Coronary artery (tissue), 2 donors: ENCODE data around the gene INSIG2.

ENCODE experiments used
- DNase-seq: peaks from one replicate; pipeline ENCODE4 v3.0.0-alpha.2; 2017; ENCODE audit warnings: low spot score
- H3K27ac ChIP-seq, 2 donors: fragments of 200-600 bp; sonication (generic); one replicate each; pipeline ENCODE4 v1.5.1; 2016 to 2019
- H3K4me3 ChIP-seq: fragments of 200-600 bp; sonication (generic); 2 replicates; pipeline ENCODE4 v1.5.1; 2016; ENCODE audit warnings: mild to moderate bottlenecking, moderate library complexity
- TF ChIP-seq, protein P1 (sequence below): fragments of 200-600 bp; sonication (generic); IDR thresholded peaks from one replicate; pipeline ENCODE4 v1.5.1; 2019; ENCODE audit warnings: antibody characterized with exemption

INSIG2 gene

DNA sequence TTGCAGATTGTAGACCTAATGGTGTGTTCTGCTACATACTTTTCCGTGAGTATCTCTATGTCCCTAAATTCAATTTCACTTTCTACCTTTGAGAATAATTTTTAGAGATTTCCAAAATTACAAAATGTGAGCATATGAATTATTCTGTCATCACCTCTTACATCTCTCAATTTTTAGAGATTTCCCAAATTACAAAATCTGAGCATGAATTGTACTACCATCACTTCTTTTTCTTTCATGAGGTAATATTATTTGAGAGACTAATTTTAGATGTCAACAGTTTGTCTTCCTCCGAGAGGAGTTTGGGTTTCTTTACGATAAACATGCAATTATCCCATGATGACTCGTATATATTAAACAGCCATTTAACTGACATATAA lies 32.1 kb downstream of the INSIG2 start:
- H3K4me3 ChIP-seq = no peak overlapping the region
- no peak for DNase-seq
- TF ChIP-seq, protein P1, sequence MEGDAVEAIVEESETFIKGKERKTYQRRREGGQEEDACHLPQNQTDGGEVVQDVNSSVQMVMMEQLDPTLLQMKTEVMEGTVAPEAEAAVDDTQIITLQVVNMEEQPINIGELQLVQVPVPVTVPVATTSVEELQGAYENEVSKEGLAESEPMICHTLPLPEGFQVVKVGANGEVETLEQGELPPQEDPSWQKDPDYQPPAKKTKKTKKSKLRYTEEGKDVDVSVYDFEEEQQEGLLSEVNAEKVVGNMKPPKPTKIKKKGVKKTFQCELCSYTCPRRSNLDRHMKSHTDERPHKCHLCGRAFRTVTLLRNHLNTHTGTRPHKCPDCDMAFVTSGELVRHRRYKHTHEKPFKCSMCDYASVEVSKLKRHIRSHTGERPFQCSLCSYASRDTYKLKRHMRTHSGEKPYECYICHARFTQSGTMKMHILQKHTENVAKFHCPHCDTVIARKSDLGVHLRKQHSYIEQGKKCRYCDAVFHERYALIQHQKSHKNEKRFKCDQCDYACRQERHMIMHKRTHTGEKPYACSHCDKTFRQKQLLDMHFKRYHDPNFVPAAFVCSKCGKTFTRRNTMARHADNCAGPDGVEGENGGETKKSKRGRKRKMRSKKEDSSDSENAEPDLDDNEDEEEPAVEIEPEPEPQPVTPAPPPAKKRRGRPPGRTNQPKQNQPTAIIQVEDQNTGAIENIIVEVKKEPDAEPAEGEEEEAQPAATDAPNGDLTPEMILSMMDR = no peak
- H3K27ac ChIP-seq = no peak overlapping the region

DNA sequence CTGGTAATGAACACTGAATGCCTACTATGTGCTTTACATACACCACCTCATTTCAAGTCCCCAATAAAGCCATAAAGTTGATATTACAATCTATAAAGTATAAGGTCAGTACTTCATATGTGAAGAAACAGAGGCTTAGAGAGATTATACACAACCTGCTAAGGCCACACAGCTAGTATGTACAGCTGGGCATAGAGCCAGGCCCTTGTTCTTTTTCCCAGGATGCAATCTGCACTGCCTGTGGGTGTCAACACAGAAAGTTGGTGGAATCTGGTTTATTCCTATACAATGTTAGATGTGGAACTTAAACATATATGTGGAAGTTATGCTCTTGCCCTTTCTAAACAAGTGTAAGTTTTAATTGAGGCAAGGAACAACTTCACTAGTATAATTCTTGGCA lies 32.8 kb downstream of the INSIG2 start:
- H3K4me3 ChIP-seq = no peak overlapping the region
- DNase-seq = no peak
- no peak overlapping the region for H3K27ac ChIP-seq
- TF ChIP-seq, protein P1 = no peak

DNA sequence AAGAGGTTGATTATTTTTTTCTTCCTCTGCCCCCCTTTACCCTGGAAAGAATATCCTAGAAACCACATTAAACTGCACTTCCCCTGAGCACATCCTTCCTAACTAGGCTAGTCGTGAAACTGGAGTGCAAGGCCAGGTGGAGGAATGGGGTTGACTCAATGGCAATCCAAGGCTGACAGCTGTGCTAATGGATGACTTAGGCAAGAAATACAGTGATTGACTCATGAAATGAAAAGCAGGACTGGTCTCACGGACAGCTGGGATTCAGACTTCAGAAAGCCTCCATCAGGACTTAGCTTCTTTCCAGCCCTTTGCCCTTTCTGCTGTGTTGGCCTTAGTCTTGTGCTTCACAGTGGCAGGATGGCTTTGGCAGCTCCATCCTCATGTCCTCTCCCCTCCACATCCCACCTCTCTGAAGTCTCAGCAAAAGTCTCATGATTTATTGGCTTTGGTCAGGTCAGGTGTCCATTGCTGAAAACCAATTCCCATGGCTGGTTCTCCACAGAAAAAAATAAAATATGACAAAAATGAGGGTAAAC lies 33.8 kb downstream of the INSIG2 start:
- TF ChIP-seq, protein P1 = no peak

DNA sequence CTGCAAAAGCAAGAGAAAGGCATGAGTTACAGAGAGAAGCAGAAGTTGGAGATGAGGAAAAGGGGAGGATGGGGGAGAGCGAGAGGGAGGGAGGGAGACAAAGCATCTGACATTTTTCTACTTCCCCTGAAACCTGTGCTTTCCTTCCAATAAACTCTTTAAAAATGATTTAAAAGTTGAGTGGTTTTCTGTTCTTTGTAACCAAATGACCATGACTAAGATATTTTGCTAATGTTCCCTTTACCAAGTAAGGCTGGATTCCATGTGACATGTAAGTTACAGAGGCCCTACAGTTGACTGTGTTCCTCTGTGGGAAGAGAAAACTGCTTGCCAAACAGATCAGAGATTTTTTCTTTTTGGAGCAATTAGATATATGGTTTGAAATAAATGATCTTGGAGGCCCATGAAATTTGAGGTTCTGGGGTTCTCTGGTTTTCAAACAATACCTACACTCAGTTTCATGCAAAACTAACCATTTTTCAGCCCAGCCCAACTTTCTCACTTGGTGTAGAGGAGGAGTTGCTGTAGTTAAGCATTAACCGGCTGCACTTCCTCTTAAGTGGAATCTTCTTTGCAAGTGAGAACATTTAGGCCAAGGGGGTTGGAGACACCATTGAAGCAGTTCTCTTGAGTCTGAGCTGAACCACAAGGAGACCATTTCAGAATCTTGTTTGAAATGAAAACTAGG lies 34.5 kb downstream of the INSIG2 start:
- H3K27ac ChIP-seq = peak overlapping the region; percentile 8 to 82
- no peak overlapping the region for H3K4me3 ChIP-seq
- TF ChIP-seq, protein P1 = no peak
- DNase-seq = no peak

More for the DNA sequence above, 33.8 kb downstream of the INSIG2 start:
- peak overlapping the region; percentile 8 to 69 for H3K27ac ChIP-seq
- H3K4me3 ChIP-seq = no peak overlapping the region
- DNase-seq = no peak

DNA sequence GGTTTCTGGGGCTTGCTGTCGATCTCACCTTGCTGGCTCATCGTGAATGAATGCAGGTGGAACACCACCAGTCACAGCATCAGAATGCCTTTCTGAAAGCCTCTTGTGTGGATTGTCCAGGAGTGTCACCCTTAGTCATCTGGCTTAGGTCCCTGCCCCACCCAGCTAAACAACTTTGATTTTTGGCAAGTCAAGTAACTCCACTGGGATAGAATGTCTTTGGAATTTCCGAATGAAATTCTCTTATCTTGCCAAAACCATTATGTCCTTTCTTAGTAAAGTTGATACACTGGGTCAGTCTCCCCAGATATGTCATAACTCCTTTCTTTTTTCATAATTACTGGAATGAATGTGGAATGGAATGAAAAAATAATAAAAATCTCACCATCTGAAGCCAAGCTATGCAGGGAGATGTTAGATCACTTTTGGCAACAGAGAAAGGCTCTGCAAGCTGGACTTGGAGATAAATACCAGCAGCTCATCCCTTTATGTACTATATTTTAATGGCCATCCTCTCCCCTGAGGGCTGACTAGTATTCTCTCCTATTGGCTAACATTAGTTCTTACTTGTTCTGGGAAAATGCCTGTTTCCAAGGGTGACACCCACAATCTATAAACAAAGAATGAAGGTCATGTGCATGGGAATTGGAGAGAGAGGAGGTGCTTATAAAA lies 35.4 kb downstream of the INSIG2 start:
- Histone ChIP-seq H3K27ac (peak overlapping the region; percentile 24 to 82), H3K4me3 (no peak overlapping the region)
- DNase-seq = no peak
- TF ChIP-seq, protein P1 = no peak

DNA sequence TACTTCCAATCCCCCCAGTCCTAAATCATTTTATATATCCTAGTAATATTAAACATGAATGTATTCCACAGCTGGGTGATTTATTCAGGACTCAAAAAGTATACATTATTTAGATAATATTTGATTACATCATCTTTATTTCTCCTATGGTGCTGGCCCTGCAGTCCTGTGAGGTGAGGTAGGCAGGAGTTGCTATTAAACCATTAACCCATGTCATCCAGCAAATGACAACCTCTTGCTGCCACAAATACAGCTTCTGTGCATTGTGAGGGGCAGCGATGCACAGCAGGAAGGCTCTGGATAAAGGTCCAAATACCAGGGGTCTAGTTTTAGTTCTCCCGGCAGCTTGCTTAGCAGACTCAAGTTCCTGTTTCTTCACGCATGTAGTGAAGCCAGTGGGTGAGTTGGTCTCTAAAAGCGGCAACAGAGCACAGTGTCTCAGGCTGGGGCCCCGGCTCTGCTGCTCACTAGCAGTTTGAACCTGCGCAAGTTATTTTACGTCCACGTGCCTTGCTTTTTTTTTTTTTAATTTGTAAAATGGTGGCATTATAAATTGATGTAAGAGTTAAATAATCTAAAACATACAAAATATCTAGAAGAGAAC lies 36.1 kb downstream of the INSIG2 start:
- H3K4me3 ChIP-seq = no peak overlapping the region
- no peak for DNase-seq
- H3K27ac ChIP-seq = peak overlapping the region in 1 of 2 donors; percentile 82
- TF ChIP-seq, protein P1 = no peak
